Gastroesophageal sphincter (tissue), 3 donors: ENCODE results near the gene KCNS3.

Source experiments
- POLR2A ChIP-seq, 2 donors: fragments of 450-650 bp; IDR thresholded peaks; one replicate each; pipeline ENCODE4 v1.6.1; 2017; ENCODE audit warnings: antibody characterized with exemption in 2 of 2, mild to moderate bottlenecking in 2 of 2, moderate library complexity in 1 of 2
- POLR2AphosphoS5 ChIP-seq: sonication (generic); formaldehyde crosslinking; IDR thresholded peaks from one replicate; pipeline ENCODE4 v1.6.1; 2017; ENCODE audit warnings: antibody characterized with exemption
- TF ChIP-seq, protein P1 (sequence below), 4 experiments: fragments of 200-600 bp in 2 of 4; fragments of 450-650 bp in 2 of 4; sonication (generic) in 1 of 4; IDR thresholded peaks; one replicate each; pipeline ENCODE4 v1.5.1; 2017 to 2019; ENCODE audit warnings: antibody characterized with exemption in 4 of 4, mild to moderate bottlenecking in 2 of 4, moderate library complexity in 2 of 4

- TF ChIP-seq POLR2AphosphoS5 = no peak
- TF ChIP-seq, protein P1, sequence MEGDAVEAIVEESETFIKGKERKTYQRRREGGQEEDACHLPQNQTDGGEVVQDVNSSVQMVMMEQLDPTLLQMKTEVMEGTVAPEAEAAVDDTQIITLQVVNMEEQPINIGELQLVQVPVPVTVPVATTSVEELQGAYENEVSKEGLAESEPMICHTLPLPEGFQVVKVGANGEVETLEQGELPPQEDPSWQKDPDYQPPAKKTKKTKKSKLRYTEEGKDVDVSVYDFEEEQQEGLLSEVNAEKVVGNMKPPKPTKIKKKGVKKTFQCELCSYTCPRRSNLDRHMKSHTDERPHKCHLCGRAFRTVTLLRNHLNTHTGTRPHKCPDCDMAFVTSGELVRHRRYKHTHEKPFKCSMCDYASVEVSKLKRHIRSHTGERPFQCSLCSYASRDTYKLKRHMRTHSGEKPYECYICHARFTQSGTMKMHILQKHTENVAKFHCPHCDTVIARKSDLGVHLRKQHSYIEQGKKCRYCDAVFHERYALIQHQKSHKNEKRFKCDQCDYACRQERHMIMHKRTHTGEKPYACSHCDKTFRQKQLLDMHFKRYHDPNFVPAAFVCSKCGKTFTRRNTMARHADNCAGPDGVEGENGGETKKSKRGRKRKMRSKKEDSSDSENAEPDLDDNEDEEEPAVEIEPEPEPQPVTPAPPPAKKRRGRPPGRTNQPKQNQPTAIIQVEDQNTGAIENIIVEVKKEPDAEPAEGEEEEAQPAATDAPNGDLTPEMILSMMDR (IDR thresholded peaks at IDR 0.05) = no peak
- TF ChIP-seq POLR2A (IDR thresholded peaks at IDR 0.05) = no peak
Observed at GRCh38 chr2:17849275-17849674, 29.2 kb upstream of the KCNS3 start.
